ENCODE measurements around the gene EYA2. TPM values are rescaled to one million over a fixed set of nuclear protein-coding genes. Genes with fewer than 3 reads are reported as not detected.
"Not testable (repeated sequence)": the region's sequence is repeated elsewhere in the genome, so short reads cannot be mapped to it uniquely, and the experiment has no call there.

EYA2 gene
- total RNA-seq, 1 donor = not detected

DNA sequence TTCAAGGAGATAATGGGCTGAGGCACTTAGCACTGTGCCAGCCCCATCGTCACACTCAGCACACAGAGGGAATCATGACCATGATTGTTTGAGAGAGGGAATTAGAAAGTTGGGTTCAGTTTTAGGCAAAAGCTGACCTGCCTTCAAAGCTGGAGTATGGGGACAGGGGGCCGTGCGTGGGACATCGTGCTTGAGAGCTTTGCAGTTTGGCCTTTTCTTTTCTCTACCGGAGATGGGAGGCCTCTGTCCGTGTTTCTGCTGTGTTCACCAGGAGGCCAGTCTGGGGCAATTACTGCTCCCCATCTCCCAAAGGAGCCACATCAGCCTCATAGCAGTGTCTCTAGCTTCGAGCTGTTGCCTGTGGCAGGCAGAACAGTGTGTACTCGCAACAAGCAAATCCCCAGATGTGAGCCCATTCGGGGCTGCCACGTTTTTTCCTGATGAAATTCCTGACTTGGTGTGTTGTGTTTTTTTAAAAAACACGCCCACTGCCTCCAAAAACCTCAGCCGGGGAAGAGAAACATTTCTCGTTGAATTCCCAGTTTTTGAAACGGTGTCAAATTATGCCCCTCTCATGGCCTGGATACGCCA is 20.2 kb downstream of the EYA2 start:
- H3K4me3 ChIP-seq (ENCODE audit: low read depth, low read length) = no peak overlapping the region
- DNase-seq (ENCODE audit: low read depth) = no peak
- no peak for TF ChIP-seq CTCF (IDR thresholded peaks at IDR 0.05; ENCODE audit: insufficient read depth, low read depth, low read length)

DNA sequence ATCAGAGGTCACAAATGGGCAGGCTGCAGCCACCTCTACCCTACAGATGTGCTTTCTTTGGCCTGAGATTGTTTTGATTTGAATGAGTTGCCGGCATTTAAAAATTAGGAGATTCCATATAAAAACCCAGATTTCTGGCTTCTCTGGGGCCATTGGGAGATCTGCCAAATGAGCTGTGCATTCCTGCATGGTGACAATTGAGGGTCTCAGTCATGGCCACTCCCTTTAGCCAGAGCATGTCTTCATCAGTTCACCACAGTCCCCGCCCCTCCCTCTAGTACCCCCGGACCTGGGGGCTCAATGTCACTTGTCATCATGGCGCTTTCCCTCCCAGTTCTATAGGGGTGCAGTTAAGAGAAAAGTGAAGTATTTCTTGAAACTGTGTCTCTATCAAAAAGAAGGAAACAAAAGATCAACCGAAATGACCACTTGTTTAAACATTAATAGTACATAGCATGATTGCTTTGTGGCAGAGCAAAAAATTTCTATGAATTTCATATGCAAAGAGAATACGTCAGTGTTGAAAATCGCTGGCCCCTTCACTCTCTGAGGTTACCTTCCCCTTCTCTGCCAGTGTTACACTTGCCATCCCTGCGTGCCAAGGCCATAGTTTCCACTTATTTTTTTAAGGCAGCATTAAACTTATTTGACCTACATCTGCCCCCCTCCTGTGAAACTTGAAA is 21.1 kb downstream of the EYA2 start:
- no peak for TF ChIP-seq CTCF (IDR thresholded peaks at IDR 0.05; ENCODE audit: insufficient read depth, low read depth, low read length)
- H3K4me3 ChIP-seq (ENCODE audit: low read depth, low read length) = no peak overlapping the region
- DNase-seq (ENCODE audit: low read depth) = no peak

GRCh38 chr20:46916258-46916603 is 21.6 kb downstream of the EYA2 start:
- TF ChIP-seq CTCF (IDR thresholded peaks at IDR 0.05; ENCODE audit: insufficient read depth, low read depth, low read length) = no peak
- H3K4me3 ChIP-seq (ENCODE audit: low read depth, low read length) = no peak overlapping the region
- no peak for DNase-seq (ENCODE audit: low read depth)

GRCh38 chr20:46917155-46917554 is 22.5 kb downstream of the EYA2 start:
- no peak overlapping the region for H3K4me3 ChIP-seq (ENCODE audit: low read depth, low read length)
- no peak for DNase-seq (ENCODE audit: low read depth)
- TF ChIP-seq CTCF (IDR thresholded peaks at IDR 0.05; ENCODE audit: insufficient read depth, low read depth, low read length) = no peak

- no peak overlapping the region for H3K4me3 ChIP-seq (ENCODE audit: low read depth, low read length)
- TF ChIP-seq CTCF (IDR thresholded peaks at IDR 0.05; ENCODE audit: insufficient read depth, low read depth, low read length) = no peak
- no peak for DNase-seq (ENCODE audit: low read depth)
These were observed 25.5 kb downstream of the EYA2 start for GRCh38 chr20:46920114-46920513.

DNA sequence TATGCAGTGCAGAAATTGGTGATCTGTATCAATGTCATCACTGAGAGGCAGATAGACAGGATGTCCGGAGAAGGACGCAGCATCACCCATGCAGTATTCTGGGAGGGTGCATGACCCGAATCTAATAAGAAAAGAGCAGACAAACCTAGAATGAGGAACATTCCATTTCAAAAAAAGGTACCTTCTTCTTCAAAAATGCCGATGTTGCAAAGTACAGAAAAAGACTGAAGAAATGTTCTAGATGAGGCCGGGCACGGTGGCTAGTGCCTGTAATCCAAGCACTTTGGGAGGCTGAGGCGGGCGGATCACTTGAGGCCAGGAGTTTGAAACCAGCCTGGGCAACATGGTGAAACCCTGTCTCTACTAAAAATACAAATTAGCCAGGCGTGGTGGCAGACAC is 28.2 kb downstream of the EYA2 start:
- not testable (repeated sequence) for H3K4me3 ChIP-seq (ENCODE audit: low read depth, low read length); DNase-seq (ENCODE audit: low read depth)

DNA sequence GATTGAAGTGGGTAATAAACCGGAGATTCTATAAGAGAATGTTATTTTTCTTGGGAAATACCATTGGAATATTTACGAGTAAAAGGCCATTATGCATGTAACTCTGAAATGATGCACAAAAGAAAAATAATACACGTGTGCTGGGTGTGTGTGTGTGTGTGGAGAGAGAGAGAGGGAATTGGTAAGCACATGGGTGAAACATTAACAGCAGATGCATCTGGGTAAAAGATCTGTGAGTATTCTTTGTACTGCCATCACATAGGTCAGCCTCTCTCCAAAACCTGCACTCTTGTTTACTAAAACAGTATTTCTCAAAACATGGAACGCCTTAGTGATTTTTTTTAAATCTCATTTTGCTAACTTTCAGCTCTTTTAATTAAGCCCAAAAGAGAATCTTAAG is 28.9 kb downstream of the EYA2 start:
- no peak overlapping the region for H3K4me3 ChIP-seq (ENCODE audit: low read depth, low read length)
- DNase-seq (ENCODE audit: low read depth) = no peak
- TF ChIP-seq CTCF (IDR thresholded peaks at IDR 0.05; ENCODE audit: insufficient read depth, low read depth, low read length) = no peak
